Germinal center (tissue), 1 donor: Measurements from ENCODE around the gene EPHB1.

ENCODE experiments used
- DNase-seq: peaks from one replicate; pipeline ENCODE4 v3.0.0; 2012; ENCODE audit warnings: mixed read lengths, low spot score

EPHB1 gene

DNA sequence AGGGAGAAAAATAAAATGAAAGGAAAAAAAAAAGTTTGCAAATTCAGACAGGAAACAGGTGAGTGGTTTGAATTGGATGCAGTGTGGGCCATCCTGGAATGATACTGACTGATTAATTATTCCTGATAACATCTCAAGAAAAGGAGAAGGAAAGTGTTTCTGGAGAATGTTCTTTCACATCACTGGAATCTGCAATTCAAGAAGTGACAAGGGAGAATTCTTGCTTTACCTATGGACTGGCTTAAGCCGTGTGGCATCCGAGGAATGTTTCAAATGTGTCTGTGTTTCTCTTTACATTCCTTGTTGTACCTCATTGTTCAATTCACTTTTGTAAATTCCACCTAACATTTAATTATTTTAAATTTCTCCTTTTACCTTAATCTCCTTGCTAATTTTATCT lies 465.0 kb downstream of the EPHB1 start:
- DNase-seq = no peak

GRCh38 chr3:135261214-135261775 lies 466.2 kb downstream of the EPHB1 start:
- DNase-seq = no peak

DNA sequence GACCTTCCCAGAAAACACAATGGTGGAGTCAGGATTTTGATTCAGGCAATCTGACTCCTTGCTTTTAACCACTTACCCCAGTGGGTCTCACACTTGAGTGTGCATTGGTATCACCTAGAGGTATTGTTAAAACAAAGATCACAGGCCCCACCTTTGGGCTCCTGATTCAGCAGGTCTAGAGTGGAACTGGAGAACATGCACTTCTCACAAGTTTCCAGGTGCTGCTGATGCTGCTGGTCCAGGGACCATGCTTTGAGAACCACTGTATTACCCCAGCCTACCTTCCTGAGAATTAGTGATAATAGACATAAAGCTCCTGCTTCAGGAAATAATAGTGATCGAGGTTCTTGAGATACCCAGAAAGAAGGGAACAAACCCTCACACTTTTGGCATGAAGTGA lies 466.9 kb downstream of the EPHB1 start:
- no peak for DNase-seq

GRCh38 chr3:135262441-135262840 lies 467.4 kb downstream of the EPHB1 start:
- no peak for DNase-seq

DNA sequence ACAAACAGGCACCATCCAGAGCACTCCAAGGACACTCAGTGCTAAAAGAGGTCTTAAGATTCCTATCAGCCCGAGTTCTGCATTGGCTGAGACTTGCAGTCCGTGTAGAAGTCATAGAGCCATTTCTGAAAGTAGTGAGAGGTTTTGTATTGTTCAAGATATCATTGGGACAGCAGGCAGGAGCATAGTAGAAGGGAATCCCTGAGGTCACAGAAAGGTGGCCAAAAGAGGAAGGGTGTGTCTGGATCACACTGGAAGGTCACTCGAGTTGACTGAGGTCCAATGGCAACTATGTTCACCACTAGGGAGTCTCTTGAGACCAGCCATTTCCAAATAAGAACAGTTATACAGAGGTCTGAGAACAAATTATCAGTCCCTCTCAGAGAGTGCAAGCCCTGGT lies 468.3 kb downstream of the EPHB1 start:
- no peak for DNase-seq

DNA sequence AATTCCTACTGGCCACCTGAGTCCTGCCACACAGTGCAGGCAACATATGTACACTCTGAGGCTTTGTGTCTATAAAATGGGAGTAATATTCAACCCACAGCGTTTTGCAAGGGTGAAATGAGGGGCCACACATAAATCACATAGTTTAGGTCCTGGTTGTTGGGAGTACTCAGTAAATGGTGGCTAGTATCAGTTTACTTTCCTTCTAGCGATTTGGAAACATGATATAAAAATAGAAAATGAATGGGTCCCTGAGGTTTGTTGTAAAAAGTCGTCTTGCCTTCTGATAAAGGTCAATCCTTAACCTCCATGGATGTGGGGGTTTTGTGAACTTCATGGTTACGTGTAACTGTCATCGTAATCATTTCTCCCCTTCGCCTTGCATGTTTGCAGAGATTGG lies 472.4 kb downstream of the EPHB1 start:
- DNase-seq = no peak

DNA sequence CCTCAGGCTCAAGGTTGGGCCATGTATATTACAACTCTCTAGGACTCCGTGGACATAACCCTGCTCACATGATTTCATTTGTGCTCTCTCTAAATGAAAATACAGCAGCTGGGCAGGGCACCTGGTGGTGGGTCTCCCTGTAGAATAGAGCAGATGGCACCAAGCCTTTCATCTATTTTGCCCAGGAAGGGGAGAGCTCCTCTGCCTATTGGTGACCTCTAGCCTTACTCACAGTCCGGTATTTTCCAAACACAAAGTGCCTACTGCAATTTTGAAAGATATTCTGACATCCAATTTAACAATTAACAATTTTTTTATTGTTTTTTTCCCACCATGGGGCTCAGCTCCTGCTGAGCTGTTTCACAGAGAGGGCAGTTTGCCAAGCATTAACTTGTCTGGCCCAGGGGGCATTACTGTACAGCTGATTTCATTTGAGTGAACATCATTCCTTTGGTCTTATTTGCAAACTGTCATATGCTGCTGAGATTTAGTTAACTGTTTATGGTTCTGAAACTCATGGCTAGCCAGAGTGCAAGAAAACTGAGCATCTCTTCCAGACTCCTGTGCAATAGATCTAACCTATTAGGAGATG lies 474.0 kb downstream of the EPHB1 start:
- no peak for DNase-seq

DNA sequence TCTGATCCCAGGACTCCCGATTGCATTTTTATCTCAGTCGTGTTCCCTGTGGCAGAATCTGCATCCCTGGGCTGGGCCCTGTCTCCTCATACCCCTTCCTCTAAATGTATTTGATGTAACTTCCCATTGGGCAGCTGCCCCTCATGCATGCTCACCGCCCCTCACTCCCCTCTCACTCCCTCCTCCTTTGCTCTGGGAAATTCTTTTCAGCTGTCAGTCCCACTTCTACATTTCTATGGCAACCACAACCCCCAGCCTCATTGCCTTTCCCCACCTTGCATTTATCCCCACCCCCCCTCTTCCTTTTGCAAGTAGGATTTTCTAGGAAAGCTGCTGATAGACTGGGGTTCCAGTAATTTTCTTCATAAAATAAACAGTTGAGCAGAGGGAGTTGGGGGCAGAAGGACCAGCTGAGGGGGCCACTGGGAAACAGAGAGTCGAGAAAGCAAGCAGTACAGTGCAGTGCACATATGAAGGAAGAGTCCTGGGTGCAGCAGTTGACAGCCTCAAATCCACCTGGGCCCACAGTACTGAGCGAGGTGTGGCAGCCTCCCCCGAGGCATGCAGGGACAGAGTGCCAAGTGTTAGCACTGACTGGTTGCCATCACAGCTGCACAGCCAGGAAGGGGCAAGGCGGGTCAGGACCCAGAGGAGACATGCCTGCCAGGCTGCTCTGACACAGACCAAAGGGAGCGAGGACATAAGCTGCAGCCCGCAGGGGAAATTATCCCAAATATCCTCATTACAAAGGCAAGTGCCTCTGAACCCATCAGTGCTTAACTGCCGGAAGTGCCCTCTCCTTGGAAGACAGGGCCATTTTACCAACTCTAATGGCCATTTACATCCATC lies 476.3 kb downstream of the EPHB1 start:
- DNase-seq = no peak

DNA sequence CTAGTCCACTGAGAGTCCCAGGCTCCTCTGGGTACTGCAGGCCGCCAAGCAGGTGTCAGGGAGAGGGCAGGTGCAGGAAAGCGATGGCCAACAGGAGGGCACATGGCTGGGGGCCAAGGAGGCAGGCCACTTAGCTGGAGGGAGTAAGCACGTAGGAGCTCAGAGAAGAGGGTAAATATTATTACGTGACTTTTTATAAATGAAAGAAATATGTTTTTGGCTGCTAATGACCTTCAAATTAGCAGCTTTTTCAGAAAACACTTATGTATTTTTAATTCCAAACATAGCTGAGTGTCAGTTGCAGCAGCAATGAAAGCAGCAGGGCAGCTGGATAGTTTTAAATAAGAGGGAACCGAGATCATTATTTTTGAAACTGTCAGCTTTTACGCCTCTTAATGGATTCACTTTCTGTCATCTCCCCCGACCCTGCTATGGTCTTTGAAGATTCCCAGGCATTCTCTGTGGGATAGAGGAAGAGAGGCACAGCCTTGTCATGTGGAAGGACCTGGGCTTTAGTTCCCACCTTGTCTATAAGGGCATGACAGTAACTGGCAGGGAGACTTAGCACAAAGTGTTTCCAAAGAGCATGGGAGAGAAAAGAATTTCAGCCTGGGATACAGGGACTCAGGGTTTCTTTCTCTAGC lies 477.1 kb downstream of the EPHB1 start:
- DNase-seq = no peak

- no peak for DNase-seq
These were observed 497.1 kb downstream of the EPHB1 start for GRCh38 chr3:135292162-135292561.

DNA sequence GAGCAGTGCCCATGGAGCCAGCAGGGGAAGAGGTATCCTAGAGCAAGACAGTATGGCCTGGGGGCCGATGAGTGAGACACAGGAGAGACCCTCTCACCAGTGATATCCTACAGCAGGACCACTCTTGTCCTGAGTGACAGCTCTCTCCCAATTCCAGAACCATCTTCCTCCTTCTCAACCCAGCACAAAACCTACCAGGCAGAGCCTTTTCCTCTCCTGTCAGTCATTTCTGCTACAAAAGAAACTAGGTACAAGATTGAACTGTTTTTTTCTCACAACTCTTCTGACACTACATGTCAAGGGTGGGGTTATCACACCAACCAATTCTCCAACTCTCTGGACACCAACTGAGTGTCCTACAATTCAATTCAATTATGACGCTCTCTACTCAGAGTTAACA lies 506.6 kb downstream of the EPHB1 start:
- DNase-seq = no peak

DNA sequence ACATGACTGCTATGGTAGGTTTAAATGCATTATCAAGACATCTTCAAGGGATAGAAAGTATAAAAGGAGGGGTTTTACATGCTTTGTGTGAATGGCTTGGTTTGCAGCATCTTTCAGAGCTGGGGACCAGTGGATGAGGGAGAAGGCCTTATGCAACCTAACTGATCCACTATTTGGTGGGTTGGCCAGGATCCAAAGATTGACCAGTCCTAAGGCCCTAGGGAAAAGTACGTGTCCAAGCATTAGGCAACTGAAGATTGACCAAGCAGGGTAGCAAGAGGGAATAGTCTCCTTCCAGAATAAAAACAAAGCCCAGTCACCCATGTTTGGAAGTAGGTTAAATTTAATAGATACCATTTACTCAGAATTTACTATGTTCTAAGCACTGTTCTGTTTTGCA lies 509.3 kb downstream of the EPHB1 start:
- DNase-seq = no peak
